NCI-H226 (cell line): ENCODE data around the gene EEPD1.

Experiments used
- DNase-seq: peaks from one replicate; pipeline ENCODE4 v3.0.0-alpha.2; 2015

EEPD1 gene

DNA sequence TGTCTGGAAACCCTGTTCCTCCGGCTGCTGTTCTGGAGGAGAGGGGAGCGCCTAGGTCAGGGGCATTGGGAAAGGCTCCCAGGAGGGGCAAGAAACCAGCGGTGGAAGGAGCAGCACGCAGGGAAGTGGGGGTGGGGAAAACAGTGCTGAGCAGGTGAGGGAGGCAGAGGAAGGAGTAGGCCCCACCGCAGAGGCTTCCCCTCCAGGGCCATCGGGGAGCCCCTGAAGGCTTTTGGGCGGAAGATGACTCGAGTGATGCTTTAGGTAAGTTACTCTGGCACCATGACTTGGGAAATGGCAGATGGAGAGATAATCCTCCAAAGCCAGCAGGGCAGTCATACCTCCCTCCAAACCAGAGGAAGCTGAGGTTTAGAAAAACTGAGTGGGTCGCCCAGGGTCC lies 130.1 kb downstream of the EEPD1 start:
- DNase-seq = no peak

GRCh38 chr7:36283711-36284130 lies 130.7 kb downstream of the EEPD1 start:
- DNase-seq = no peak

- DNase-seq = no peak
Observed at GRCh38 chr7:36284456-36285090, 131.5 kb downstream of the EEPD1 start.

GRCh38 chr7:36285276-36285675 lies 132.2 kb downstream of the EEPD1 start:
- no peak for DNase-seq

- no peak for DNase-seq
Observed at GRCh38 chr7:36286226-36286625, 133.2 kb downstream of the EEPD1 start.

GRCh38 chr7:36286688-36287087 lies 133.6 kb downstream of the EEPD1 start:
- DNase-seq = no peak

DNA sequence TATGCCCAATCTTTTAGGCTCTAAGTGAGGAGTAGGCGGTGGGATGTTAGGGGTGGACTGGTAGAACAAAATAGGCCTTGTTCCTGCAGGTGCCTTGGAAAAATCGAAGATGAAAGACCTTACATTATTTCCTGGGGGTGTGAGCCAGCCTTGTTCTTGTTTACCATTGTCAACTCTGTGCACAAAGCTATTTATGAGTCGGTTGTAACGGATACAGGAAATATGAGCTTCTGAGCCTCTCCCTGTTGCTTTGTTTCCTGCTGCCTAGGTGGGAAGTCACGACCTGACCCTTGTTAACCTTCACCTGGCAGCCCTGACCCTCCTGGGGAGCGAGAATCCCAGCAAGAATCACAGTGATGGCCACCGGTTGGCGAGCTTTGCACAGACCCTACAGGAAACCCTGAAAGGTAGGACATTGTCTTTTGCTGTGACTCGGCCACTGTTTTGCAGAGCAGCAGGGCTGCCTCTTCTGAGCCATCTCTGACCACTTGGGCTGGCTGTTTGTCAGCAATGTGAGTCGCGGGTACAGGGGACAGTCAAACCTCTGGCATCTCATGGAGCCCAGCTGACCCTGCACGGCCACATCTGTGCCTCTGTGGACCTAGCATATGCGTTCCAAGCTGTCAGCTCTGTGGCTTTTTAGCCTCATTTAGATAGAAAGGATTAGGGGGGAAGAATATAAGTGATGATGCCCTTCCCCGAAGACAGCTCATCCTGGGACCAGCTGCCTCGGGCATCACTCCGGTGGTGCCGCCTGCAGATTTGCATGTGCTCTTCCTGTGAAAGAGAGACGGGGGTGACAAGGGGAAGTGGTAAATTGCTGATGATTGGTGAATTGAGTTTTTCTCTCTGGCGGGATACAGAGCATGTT lies 134.6 kb downstream of the EEPD1 start:
- DNase-seq = no peak

DNA sequence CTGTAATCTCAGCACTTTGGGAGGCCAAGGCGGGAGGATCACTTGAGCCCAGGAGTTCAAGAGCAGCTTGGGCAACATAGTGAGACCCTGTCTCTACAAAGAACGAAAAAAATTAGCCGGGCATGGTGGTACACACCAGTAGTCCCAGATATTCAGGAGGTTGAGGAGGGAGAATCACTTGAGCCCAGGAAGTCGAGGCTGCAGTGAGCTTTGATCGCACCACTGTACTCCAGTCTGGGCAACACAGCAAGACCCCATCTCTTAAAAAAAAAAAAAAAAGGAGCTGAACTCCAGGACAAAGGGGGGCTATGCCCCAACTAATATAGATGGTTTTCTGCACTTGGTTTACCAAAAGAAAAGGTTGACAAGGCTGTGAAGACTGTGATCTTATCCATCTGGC lies 135.4 kb downstream of the EEPD1 start:
- DNase-seq = no peak

DNA sequence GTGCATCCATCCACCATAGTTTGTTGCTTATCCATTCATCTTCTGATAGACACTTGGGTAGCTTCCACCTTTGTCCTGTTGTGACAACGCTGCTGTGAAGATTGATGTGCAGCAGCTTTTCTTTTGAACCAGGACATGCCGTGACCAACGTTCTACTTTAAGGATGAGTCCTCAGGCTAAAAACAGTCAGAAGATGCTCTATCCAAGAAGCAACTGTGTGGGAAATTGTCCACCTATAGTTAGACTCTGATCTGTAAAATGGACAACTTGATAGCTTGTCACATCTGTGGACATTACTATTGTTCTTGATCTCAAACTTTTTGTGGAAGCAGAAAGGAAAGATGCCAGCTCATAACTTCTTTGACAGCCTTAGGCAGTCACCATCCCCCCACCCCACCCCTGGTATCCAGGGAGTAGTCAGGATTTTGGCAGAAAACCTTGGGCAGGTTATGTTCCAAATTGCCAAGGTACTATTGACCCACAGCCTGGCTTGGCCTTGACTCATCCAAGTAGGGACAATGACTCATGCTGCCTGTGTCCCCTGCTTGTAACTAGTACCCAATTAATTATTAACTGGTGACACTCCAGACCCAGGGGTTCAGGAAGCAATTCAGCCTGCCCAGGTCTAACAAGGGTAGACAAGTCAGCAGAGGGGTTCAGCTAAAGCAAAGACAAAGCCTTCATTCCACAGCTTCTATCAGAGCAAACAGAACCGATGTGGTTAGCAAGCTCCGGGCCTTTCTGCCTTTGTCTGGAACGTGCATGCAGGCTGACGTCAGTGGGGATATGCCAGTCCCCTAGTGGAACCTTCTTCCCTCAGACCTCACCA lies 137.0 kb downstream of the EEPD1 start:
- DNase-seq = no peak

DNA sequence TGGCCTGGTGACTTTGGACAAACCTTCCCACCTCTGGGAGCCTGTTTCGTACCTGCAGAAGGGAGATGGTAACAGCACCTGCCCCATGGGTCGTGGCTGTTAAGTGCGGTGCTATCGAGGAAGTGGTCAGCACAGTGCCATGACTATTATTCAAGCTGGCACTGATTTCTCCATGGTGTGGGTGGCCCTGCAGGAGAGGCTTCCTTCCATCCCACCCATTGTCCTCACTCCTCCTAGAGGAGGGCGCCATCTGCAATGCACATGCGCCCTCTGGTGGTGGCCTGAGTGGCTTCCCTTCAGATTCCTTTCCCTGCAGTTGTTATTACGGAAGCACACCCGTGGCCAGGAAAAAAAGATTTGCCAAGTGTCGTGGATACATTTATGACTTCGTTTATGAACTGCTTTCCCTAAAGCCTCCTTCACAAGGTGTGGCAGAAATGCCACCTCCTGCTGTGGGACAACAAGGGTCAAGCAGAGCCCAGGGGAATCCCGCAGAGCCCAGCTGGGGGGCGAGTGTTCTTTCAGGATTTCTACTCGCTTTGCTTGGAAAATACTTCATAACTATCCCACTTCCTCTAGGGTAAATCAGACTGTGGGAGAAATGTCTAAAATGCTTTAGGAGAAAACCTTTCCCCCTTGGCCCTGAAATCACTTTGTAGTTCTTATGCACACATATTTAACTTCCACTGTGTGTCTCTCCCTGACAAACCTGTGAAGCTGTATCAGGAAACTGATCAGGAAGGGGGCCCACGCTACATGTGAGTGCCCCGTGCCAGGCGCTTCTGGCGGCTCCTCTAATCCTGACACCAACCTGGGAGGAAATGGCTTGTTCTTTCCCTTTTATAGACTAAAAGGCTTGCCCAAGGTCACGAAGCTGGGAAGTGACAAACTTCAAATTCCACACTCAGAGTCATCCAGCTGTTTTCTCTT lies 138.6 kb downstream of the EEPD1 start:
- DNase-seq = peak; percentile 70

- DNase-seq = no peak
Observed at GRCh38 chr7:36295090-36295489, 142.0 kb downstream of the EEPD1 start.

DNA sequence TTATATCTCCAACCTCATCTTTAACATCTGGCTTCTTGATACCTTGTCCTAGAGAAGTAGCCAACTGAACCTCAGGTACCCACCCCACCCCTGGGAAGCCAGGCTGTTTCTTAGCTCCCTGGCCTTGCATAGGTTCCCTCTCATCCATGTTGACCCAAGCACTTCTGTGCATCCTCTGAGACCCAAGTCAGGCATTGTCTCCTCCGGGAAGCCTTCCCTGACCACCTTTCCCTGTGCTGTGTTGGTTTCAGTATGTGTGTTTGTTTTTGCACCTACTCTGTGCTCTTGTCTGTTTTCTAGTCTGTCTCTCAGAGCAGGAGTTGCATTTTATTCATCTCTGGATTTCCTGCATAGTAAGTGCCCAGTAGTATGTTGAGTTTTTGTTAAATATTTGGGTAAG lies 143.2 kb downstream of the EEPD1 start:
- DNase-seq = no peak

- no peak for DNase-seq
Observed at GRCh38 chr7:36297364-36298009, 144.4 kb downstream of the EEPD1 start.

DNA sequence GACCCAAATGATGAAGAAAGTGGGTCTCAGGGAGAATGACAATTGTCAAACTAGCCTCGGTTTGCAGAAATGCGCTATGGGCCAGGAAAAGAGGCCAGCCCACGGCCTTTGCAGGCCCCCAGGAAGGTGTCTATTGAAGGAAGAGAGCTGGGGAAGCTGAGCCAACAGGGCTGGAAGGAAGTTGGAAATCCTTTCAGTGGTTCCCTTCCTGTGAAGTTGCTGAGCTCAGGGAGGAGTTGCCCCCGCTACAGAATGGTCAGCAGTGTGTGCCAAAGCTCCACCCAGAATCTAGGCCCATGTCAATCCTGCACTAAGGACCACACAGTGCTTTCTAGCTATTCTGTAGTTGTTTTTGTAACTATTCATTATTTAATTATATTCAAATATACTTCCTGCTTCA lies 145.1 kb downstream of the EEPD1 start:
- DNase-seq = no peak

GRCh38 chr7:36299223-36299774 lies 146.2 kb downstream of the EEPD1 start:
- no peak for DNase-seq

- DNase-seq = no peak
Observed at GRCh38 chr7:36299823-36300341, 146.8 kb downstream of the EEPD1 start.

DNA sequence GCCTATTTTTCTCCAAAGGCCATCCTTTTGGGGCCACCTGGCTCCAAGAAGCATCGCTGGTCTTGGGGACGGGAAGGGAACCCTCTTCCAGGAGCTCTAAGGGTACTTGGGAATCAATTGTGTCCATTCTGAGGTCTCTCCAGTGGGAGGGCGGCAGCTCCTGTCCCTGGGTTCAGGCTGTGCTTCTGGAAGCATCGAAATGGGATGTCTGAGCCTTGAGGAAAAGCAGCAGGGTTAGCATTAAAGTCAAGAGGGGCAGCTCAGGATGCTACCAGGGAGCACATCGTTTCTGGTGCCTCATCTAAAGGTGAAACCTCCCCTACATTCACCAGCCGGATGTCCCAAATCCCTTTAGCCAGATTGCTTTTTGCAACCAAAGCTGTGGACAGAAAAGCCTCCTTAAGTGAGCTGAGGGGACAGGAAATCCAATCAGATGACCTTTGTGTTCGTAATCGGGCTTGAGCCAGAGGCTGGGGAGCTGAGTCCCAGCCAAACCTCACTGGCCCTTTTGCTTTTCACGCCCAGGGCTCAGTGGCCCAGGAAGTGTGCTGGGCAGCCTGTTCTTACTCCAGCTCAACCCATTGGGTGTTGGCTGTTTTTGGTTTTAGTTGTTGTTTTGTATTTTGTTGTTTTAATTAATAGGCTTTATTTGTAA lies 147.8 kb downstream of the EEPD1 start:
- DNase-seq = no peak

DNA sequence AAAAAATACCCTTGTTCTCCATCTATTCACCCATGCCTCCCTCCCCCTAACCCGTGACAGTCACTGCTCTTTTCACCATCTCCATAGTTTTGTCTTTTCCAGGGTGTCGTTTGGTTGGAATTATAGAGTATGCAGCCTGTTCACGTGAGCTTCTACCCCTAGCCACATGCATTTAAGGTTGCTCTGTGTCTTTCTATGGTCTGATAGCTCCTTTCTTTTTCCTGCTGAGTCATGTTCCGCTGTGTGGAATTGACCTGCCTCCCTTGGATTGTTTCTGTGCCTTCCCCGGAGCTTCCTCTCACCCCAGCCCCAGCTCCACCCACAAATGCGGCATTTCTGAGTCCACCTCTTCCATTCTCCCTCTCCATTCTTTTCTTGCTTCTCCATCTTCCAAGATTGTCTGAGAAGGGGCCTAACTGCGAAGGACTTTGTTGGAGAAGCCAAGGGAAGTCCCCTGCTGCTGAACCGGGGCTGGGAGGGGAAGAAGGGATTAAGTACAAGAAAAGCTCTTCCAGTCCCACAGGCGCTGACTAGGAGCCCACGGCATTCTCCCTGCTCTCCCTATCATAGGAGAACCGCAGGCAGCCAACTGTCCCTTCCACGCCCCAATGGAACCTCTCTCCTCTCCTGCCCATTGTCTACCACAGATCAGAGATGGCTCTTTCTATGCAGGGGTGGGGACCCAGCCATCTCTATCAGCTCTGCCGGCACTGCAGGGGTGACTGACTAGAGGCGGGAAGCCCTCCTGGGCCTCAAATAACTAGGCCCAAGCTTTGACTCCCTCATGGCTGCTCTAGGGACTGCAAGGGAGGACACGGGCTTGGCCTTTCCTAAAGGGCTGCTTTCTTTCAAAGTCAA lies 149.1 kb downstream of the EEPD1 start:
- no peak for DNase-seq

DNA sequence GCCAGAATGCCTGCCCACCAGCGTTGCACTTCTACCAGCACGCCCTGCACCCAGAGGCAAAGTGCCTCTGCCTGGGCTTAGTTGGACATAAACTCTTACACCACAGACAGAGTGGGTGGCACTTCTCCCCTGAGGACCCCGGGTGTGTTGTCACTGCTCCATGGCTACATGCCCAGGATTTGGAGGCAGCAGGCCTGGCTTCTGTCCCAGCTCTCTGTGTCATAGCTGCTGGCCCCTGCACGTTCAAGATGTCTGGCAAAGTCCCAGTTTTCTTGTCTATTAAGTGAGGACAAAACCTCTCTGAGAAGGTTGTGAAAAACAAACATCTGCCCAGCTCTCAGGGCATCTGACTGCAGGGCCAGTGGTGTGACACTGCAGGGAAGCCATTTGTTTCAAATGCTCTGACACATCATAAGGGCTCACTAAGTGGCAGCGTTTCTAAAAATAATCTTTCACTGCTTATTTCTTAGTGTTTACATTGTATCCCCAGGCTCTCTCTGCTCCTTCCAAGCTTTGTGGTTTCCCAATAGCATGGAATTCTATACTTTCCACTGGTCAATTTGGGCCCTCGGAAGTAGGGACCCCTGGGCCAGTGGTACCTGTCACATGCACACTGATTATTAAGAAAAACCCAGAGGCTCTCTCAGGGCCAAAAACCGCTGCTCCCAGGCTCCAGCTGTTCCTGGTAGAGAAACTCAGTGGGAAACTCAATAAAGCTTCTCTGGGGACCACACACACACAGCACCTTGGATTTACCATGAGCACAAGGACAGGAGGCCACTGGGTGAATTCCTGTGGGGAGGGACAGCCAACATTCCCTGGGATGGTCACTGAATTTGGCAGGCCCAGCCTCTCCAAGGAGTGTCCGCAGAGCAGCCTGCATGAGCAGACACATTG lies 150.4 kb downstream of the EEPD1 start:
- DNase-seq = peak; percentile 20
